SK-N-MC (cell line): Measurements from ENCODE around the gene FNDC5.

Experiments used
- DNase-seq: peaks from one replicate; pipeline ENCODE4 v3.0.0-alpha.2; 2011; ENCODE audit warnings: low read depth, low spot score
- H3K27ac ChIP-seq: fragments of 200-600 bp; sonication (generic); 2 replicates; pipeline ENCODE4 v1.5.1; 2016; ENCODE audit warnings: mixed run types
- H3K36me3 ChIP-seq: fragments of 200-600 bp; sonication (generic); 2 replicates; pipeline ENCODE4 v1.6.1; 2017; ENCODE audit warnings: antibody characterized with exemption, low read length, mixed read lengths; ENCODE audit not compliant: insufficient read depth
- H3K4me3 ChIP-seq: fragments of 200-600 bp; sonication (generic); 2 replicates; pipeline ENCODE4 v1.5.1; 2016
- H3K9ac ChIP-seq: fragments of 200-600 bp; sonication (generic); 2 replicates; pipeline ENCODE4 v1.8.0; 2017; ENCODE audit warnings: mixed run types, mixed read lengths; ENCODE audit not compliant: insufficient read length
- H3K9me3 ChIP-seq: fragments of 200-600 bp; sonication (generic); 2 replicates; pipeline ENCODE4 v1.6.1; 2017; ENCODE audit warnings: low read depth, mild to moderate bottlenecking, antibody characterized with exemption, low read length, moderate library complexity, mixed read lengths
- EZH2 ChIP-seq: fragments of 200-600 bp; sonication (generic); IDR thresholded peaks from one replicate; pipeline ENCODE4 v1.6.1; 2017; ENCODE audit warnings: antibody characterized with exemption
- FOXP2 ChIP-seq: optimal IDR thresholded peaks from 2 replicates; pipeline ENCODE3; 2011; ENCODE audit warnings: mild to moderate bottlenecking, moderate library complexity; ENCODE audit not compliant: insufficient read depth; ENCODE audit errors: extremely low read length, control extremely low read depth
- POLR2AphosphoS5 ChIP-seq: IDR thresholded peaks from 2 replicates; pipeline ENCODE4 v1.6.1; 2012; ENCODE audit warnings: mild to moderate bottlenecking, low read depth, low read length, borderline replicate concordance

FNDC5 gene

GRCh38 chr1:32873484-32873883 lies 2.8 kb upstream of the FNDC5 start:
- Histone ChIP-seq H3K4me3 (no peak overlapping the region), H3K36me3 (no peaks in the 10 kb centered on the region), H3K9me3 (no peaks in the 10 kb centered on the region), H3K27ac (no peak overlapping the region), H3K9ac (no peak overlapping the region)
- DNase-seq: no peak
- TF ChIP-seq FOXP2 (no peak), POLR2AphosphoS5 (no peak), EZH2 (no peak)

GRCh38 chr1:32872192-32872460 lies 1.4 kb upstream of the FNDC5 start:
- no peak for DNase-seq
- Histone ChIP-seq H3K27ac (no peak overlapping the region), H3K36me3 (no peaks in the 10 kb centered on the region), H3K4me3 (no peak overlapping the region), H3K9me3 (no peaks in the 10 kb centered on the region), H3K9ac (no peak overlapping the region)
- no peak for TF ChIP-seq EZH2
- TF ChIP-seq FOXP2: no peak
- TF ChIP-seq POLR2AphosphoS5: no peak

- no peak for TF ChIP-seq FOXP2
- TF ChIP-seq EZH2: no peak
- no peak for TF ChIP-seq POLR2AphosphoS5
- H3K36me3 ChIP-seq: no peaks in the 10 kb centered on the region
- H3K9ac ChIP-seq: no peak overlapping the region
- DNase-seq: no peak
- no peaks in the 10 kb centered on the region for H3K9me3 ChIP-seq
- H3K4me3 ChIP-seq: peak overlapping the region; percentile 58
- no peak overlapping the region for H3K27ac ChIP-seq
These were observed 866 bp upstream of the FNDC5 start for GRCh38 chr1:32871364-32872191.

- no peak for DNase-seq
- H3K36me3 ChIP-seq: no peaks in the 10 kb centered on the region
- no peak overlapping the region for H3K9ac ChIP-seq
- H3K27ac ChIP-seq: no peak overlapping the region
- no peaks in the 10 kb centered on the region for H3K9me3 ChIP-seq
- no peak overlapping the region for H3K4me3 ChIP-seq
- TF ChIP-seq FOXP2 (no peak), EZH2 (no peak), POLR2AphosphoS5 (no peak)
These were observed 643 bp downstream of the FNDC5 start for GRCh38 chr1:32869923-32870614.

GRCh38 chr1:32868806-32869455 lies 1.8 kb downstream of the FNDC5 start:
- H3K4me3 ChIP-seq: no peak overlapping the region
- H3K36me3 ChIP-seq: no peaks in the 10 kb centered on the region
- H3K9ac ChIP-seq: no peak overlapping the region
- DNase-seq: no peak
- no peaks in the 10 kb centered on the region for H3K9me3 ChIP-seq
- TF ChIP-seq POLR2AphosphoS5 (no peak), FOXP2 (no peak), EZH2 (no peak)
- no peak overlapping the region for H3K27ac ChIP-seq

GRCh38 chr1:32868085-32868484 lies 2.6 kb downstream of the FNDC5 start:
- Histone ChIP-seq H3K9ac (no peak overlapping the region), H3K9me3 (no peaks in the 10 kb centered on the region), H3K4me3 (no peak overlapping the region), H3K36me3 (no peaks in the 10 kb centered on the region; the same call in 1 of the 2 replicates), H3K27ac (no peak overlapping the region)
- no peak for TF ChIP-seq EZH2
- no peak for TF ChIP-seq FOXP2
- no peak for TF ChIP-seq POLR2AphosphoS5
- DNase-seq: no peak

GRCh38 chr1:32867671-32868070 lies 3.0 kb downstream of the FNDC5 start:
- H3K36me3 ChIP-seq: no peaks in the 10 kb centered on the region; the same call in 1 of the 2 replicates
- no peaks in the 10 kb centered on the region for H3K9me3 ChIP-seq
- H3K27ac ChIP-seq: no peak overlapping the region
- no peak overlapping the region for H3K9ac ChIP-seq
- no peak overlapping the region for H3K4me3 ChIP-seq
- DNase-seq: no peak
- TF ChIP-seq EZH2: no peak
- no peak for TF ChIP-seq FOXP2
- no peak for TF ChIP-seq POLR2AphosphoS5

- TF ChIP-seq EZH2 (no peak), FOXP2 (no peak), POLR2AphosphoS5 (no peak)
- no peaks in the 10 kb centered on the region; the same call in 1 of the 2 replicates for H3K36me3 ChIP-seq
- no peak for DNase-seq
These were observed 3.6 kb downstream of the FNDC5 start for GRCh38 chr1:32867151-32867550.

GRCh38 chr1:32865639-32866405 lies 4.9 kb downstream of the FNDC5 start:
- no peak overlapping the region for H3K9ac ChIP-seq
- no peaks in the 10 kb centered on the region for H3K9me3 ChIP-seq
- no peak overlapping the region for H3K4me3 ChIP-seq
- TF ChIP-seq EZH2: no peak
- no peak for TF ChIP-seq FOXP2
- no peak for TF ChIP-seq POLR2AphosphoS5
- no peaks in the 10 kb centered on the region; the same call in 1 of the 2 replicates for H3K36me3 ChIP-seq
- H3K27ac ChIP-seq: no peak overlapping the region
- no peak for DNase-seq

More at GRCh38 chr1:32867151-32867550, 3.6 kb downstream of the FNDC5 start:
- Histone ChIP-seq H3K9ac (no peak overlapping the region), H3K27ac (no peak overlapping the region), H3K4me3 (no peak overlapping the region), H3K9me3 (no peaks in the 10 kb centered on the region)
